ENCODE results near the gene PNPO.
"Not testable (repeated sequence)": the region's sequence is repeated elsewhere in the genome, so short reads cannot be mapped to it uniquely, and the experiment has no call there.

Gene PNPO

DNA sequence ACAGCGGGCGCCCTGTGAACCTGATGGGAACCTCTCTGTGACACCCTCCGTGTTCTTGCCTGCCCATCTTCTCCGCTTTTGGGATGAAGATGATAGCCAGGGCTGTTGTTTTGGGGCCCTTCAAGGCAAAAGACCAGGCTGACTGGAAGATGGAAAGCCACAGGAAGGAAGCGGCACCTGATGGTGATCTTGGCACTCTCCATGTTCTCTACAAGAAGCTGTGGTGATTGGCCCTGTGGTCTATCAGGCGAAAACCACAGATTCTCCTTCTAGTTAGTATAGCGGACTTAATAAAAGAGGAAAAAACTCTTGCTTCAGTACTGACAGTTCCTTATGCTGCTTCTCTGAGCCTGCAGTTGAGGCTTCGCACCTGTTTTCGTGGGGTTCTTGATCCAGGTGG, 40.1 kb downstream of the PNPO start:
- DNase-seq: peak in 1 of 3 experiments; percentile 8
- Mint-ChIP-seq H3K27ac (peak overlapping the region in 1 of 2 donors; percentile 32), H3K4me3 (peak overlapping the region; percentile 18 to 53), H3K36me3 (ENCODE audit: insufficient read depth) (peaks cover 36% of the 10 kb centered on the region), H3K27me3 (no peaks in the 10 kb centered on the region), H3K4me1 (ENCODE audit: low read depth in 2 of 2) (peaks cover 12 to 22% of the 10 kb centered on the region in 2 donors), H3K9me3 (no peaks in the 10 kb centered on the region)
- peak; percentile 72 for ATAC-seq (replicated peaks)

DNA sequence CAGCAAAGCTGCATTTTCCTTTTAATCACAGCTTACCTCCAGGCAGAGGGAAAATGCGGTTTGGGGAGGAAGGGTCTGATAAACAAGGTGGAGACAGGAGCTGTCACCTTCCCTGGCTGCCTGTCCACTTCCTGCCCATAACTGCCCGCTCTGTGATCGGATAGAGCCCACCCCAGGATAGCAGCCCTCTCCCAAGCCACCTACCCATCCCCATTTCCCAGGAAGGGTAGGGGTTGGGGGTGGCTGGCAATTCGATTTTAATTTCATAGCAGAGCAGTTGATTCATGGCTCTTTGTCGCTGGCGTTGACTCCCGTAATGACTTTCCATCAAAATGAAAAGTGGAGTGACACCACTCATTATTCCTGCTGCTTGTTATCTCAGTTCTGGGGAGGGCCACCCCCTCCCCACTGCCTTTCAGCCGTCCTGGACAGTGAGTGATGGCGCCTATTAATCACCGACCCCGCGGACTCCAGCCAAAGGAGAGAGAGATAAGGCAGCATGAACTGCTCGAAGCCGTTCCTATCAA, 40.8 kb downstream of the PNPO start:
- Mint-ChIP-seq H3K27ac (peak overlapping the region; percentile 32 to 52), H3K4me3 (peak overlapping the region; percentile 18 to 53), H3K27me3 (no peaks in the 10 kb centered on the region), H3K36me3 (ENCODE audit: insufficient read depth) (peaks cover 29% of the 10 kb centered on the region), H3K9me3 (no peaks in the 10 kb centered on the region), H3K4me1 (ENCODE audit: low read depth in 2 of 2) (peaks cover 12 to 22% of the 10 kb centered on the region in 2 donors)
- DNase-seq (no peak), ATAC-seq (replicated peaks) (no peak)

DNA sequence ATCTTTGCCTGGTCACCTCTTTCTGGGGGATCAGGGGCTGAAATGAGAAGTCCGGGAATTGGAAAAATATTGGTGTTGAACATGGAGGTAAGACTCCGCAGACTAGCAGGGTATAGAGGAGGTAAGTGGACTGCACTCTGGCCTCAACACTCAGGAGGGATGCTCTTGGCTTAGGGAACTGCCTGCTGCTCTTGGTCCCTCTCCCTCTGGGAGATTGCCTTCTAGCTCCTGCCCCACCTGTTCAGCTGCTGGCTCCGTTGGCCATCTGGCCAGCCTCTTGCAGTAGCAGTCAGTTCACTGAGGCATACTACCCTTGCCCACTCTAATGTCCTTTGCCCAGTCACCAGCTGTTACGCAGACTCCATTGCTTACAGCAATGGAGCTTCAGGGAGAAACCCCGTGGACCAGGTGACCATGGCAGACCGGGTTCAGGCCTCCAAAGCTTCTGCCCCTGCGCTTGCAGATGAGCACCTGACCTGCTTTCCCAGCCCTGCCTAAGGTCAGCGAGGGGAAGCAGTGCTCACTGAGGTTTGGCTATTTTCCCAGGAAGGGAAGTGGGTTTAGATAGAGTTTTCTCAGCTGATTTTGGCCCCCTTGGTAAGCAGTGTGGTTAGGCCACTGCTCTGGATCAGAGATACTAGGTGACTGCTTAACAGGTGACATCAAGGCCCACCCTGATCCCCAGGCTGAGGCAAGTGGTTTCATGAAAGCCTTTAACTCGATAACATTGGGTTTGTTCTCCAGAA, 41.4 kb downstream of the PNPO start:
- DNase-seq (no peak), ATAC-seq (replicated peaks) (no peak)
- peak overlapping the region; percentile 18 to 24 for H3K4me3 Mint-ChIP-seq
- peaks cover 23% of the 10 kb centered on the region for H3K36me3 Mint-ChIP-seq (ENCODE audit: insufficient read depth)
- no peaks in the 10 kb centered on the region for H3K27me3 Mint-ChIP-seq
- peak overlapping the region in 1 of 2 donors; percentile 52 for H3K27ac Mint-ChIP-seq
- no peaks in the 10 kb centered on the region for H3K9me3 Mint-ChIP-seq
- H3K4me1 Mint-ChIP-seq (ENCODE audit: low read depth in 2 of 2): peaks cover 12 to 22% of the 10 kb centered on the region in 2 donors

DNA sequence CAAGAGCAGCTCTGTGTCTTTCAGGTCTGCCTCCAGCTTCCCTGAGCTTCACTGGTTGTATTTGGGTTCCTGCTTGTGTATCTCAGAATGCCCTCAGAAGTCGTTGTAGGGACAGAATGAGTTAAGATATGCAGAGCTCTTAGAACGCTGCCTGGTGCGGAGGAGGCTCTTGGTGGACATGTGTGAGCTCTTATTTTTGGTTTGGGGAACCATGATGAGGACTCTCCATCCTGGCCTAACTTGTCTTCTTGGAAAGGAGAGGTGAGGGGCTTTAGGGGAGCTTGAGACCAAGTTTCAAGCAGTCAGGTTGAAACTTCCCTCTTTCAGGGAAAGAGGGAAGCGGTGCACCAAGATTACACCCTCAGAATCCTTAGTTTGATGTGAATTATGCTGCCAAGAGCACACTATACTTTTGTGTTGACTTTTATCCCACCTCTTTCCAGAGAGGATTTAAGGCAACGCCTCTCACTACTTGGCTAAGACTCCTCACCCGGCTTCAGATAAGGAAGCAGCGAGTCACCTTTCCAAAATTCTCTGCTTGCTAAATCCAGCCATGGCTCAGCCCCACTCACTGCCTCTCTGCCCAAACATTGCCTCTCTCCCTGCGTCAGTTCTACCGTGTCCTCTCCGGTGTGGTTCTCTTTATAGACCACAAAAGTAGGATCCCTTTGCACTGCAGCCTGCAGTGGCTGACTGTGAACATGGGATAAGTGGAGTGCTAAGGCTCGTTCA, 42.3 kb downstream of the PNPO start:
- H3K27me3 Mint-ChIP-seq: no peaks in the 10 kb centered on the region
- H3K27ac Mint-ChIP-seq: no peak overlapping the region

DNA sequence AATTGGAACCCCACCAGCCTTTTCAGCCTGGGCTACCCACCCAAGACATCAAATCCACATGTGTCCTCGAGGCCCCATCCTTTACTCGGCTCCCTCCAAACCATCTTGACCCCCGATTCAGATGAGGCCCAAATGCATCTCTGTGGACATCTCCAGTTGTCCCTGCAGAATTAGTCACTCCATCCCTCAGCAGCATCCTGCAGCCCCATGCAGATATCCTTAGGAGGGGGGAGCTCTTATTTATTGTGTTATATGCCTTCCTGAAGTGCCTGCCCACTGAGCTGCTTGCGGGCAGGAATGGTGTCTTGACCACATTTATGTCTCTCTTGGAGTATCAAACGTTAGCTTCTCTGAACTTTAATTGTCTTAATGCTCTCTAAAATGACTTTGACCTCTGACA, 45.1 kb downstream of the PNPO start:
- H3K36me3 Mint-ChIP-seq (ENCODE audit: insufficient read depth): peaks cover 3% of the 10 kb centered on the region
- no peaks in the 10 kb centered on the region for H3K27me3 Mint-ChIP-seq
- no peak overlapping the region for H3K27ac Mint-ChIP-seq
- H3K4me3 Mint-ChIP-seq: no peak overlapping the region
- ATAC-seq (replicated peaks) (no peak), DNase-seq (no peak)
- peaks cover 10 to 18% of the 10 kb centered on the region in 2 donors for H3K4me1 Mint-ChIP-seq (ENCODE audit: low read depth in 2 of 2)
- no peaks in the 10 kb centered on the region for H3K9me3 Mint-ChIP-seq

More for the DNA sequence above, 42.3 kb downstream of the PNPO start:
- H3K4me1 Mint-ChIP-seq (ENCODE audit: low read depth in 2 of 2): peaks cover 12 to 22% of the 10 kb centered on the region in 2 donors
- no peaks in the 10 kb centered on the region for H3K9me3 Mint-ChIP-seq
- no peak for ATAC-seq (replicated peaks)
- H3K36me3 Mint-ChIP-seq (ENCODE audit: insufficient read depth): peaks cover 17% of the 10 kb centered on the region
- no peak for DNase-seq
- no peak overlapping the region for H3K4me3 Mint-ChIP-seq

DNA sequence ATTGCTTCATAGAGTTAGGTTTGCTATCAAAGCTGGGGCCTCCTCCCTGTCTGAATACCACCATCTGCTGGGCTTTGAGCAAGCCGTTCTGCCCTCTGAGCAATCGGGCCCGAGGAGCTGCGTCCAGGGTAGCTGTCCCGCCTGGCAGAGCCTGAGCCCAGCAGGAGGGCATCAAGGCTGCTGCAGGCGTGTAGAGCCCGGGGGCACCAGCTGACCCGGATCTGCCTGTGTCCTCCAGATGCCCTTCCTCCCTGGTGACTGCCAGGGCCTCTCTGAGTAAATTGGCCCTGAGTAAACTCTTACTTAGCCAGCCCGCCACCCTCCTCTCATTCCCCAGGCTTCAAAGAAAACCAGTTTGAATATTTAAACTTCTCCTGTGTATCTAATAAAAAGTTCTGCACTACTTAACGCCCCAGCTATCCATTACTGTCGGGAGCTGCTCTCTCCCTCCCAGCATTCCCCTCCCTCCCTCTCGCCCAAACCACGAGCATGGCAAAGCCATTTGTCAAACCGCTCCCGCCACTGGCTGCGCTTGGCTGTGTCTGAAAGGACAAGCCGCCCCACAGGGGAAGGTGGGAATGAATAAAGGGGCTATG, 46.0 kb downstream of the PNPO start:
- Mint-ChIP-seq H3K36me3 (ENCODE audit: insufficient read depth) (peaks cover 3% of the 10 kb centered on the region), H3K9me3 (no peaks in the 10 kb centered on the region), H3K27me3 (no peaks in the 10 kb centered on the region), H3K4me1 (ENCODE audit: low read depth in 2 of 2) (peaks cover 5 to 13% of the 10 kb centered on the region in 2 donors), H3K4me3 (no peak overlapping the region), H3K27ac (no peak overlapping the region)
- ATAC-seq (replicated peaks) (no peak), DNase-seq (no peak)

DNA sequence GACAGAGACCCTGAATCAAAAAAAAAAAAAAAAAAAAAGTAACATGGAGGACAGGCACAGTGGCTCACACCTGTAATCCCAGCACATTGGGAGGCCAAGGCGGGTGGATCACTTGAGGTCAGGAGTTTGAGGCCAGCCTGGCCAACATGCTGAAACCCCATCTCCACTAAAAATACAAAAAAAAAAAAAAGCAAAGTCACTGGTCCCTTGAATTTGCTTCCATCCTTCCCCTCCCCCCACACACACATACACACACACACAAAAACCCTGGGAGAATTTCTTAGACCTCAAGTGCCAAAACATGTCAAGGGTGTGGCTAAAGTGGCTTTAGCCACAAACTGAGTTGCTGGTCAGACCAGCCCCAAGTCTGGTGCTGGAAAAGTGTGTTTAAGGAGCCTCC, 47.1 kb downstream of the PNPO start:
- not testable (repeated sequence) for H3K36me3 Mint-ChIP-seq (ENCODE audit: insufficient read depth); H3K4me3 Mint-ChIP-seq; ATAC-seq (replicated peaks); H3K27me3 Mint-ChIP-seq; DNase-seq; H3K9me3 Mint-ChIP-seq; H3K27ac Mint-ChIP-seq; H3K4me1 Mint-ChIP-seq (ENCODE audit: low read depth in 2 of 2)

DNA sequence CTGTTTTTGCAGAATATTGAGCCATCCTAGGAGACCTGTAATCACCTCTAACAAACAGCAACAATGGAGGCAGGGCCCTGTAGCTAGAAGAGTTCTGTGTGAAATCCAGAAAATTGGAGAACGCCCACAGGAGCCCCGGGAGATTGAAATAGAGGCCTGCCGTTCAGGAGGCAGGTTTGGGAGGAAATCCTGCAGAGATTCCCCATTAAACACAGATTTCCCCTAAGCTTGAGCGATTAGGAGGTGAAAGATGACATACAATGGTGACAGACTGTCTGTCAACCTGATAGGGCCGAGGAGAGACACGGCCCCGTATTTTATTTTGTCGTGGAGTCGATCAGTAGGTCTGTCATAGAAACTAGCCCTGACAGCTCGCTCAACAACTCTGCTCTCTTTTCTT, 47.8 kb downstream of the PNPO start:
- Mint-ChIP-seq H3K9me3 (no peaks in the 10 kb centered on the region), H3K27ac (peak overlapping the region; percentile 57 to 67), H3K4me3 (no peak overlapping the region), H3K4me1 (ENCODE audit: low read depth in 2 of 2) (peaks cover 0 to 6% of the 10 kb centered on the region in 2 donors), H3K27me3 (peaks cover 5 to 14% of the 10 kb centered on the region in 2 donors), H3K36me3 (ENCODE audit: insufficient read depth) (peaks cover 3% of the 10 kb centered on the region)
- ATAC-seq (replicated peaks): no peak
- no peak for DNase-seq

DNA sequence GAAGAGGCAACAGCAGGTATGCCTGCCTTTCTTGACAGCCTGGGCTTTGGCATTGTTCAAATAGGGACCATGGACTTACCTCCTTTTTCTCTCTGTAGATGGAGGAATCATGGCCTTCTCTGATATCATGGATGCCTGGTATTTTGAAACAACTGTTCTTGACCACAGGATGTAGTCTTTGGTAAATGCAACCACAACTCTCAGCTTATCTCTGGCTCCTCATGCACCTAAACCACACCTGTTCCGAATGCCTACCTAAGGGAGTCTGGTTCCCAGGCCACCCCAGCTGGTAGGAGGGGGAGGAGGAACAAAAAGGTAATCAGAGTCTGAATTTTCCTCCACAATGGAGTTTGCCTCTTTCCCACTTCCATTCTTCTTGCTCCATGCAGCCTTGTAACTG, 48.3 kb downstream of the PNPO start:
- Mint-ChIP-seq H3K27ac (peak overlapping the region; percentile 57 to 67), H3K4me3 (no peak overlapping the region), H3K4me1 (ENCODE audit: low read depth in 2 of 2) (peaks cover 0 to 6% of the 10 kb centered on the region in 2 donors), H3K27me3 (peaks cover 6 to 19% of the 10 kb centered on the region in 2 donors), H3K36me3 (ENCODE audit: insufficient read depth) (peaks cover 3% of the 10 kb centered on the region), H3K9me3 (no peaks in the 10 kb centered on the region)
- no peak for DNase-seq
- no peak for ATAC-seq (replicated peaks)

DNA sequence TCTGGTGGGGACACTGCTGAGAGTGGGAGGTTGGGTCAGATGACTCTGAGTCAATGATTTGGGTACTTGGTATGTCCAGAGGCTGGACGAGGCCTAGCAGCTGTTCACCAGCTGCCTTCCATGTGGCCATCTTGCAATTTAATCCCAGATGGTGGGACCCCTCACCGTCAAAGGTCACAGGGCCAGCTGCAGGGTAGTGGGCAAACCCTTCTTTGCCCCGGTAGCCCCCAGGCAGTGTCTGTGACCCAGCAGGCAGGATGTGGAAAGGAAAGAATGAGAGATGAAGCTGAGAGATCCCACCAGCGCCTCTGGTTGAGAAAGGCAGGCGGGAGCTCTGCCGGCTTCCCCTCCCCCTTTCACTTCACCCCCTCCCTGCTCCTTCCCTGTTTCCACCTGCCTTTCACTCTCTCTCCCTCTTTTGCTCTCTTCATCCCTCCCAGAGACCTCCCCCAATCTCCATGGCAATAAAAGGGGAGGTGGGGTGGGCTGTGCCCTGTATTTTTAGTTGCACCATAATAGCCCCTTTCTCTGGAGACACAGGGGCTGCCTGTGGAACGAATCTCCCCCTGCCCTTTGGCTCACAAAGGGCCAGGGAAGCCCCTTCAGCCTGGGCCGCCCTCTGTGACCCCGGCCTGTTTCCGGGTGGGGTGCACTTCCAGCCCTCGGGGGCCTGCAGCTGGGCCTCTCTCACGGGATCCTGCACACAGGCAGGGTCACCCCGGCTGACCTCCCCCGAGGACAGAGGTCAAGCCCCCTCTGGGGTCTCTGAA, 49.8 kb downstream of the PNPO start:
- no peak for DNase-seq
- Mint-ChIP-seq H3K4me1 (ENCODE audit: low read depth in 2 of 2) (peaks cover 0 to 6% of the 10 kb centered on the region in 2 donors), H3K27me3 (peaks cover 7 to 32% of the 10 kb centered on the region in 2 donors), H3K36me3 (ENCODE audit: insufficient read depth) (no peaks in the 10 kb centered on the region), H3K9me3 (no peaks in the 10 kb centered on the region), H3K4me3 (no peak overlapping the region), H3K27ac (no peak overlapping the region)
- no peak for ATAC-seq (replicated peaks)

DNA sequence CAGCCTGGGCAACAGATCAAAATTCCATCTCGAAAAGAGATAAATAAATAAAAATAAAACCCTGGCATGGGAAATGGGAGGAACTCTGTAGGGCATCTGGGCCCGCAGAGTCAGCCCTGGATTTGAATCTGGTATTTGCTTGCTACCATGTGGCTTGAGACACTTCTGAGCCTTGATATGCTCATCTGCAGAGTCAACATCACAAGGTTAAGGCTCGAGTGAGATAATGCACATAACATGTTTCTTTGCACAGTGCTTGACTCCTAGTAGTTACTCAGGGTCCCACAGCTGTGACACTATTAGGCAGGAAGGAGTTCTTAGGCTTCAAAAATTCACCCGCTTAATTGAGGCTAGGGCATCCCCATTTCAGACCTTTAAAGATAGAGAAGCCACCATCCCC, 50.8 kb downstream of the PNPO start:
- no peaks in the 10 kb centered on the region for H3K36me3 Mint-ChIP-seq (ENCODE audit: insufficient read depth)
- no peak for ATAC-seq (replicated peaks)
- no peak for DNase-seq
- no peak overlapping the region for H3K27ac Mint-ChIP-seq
- H3K4me1 Mint-ChIP-seq (ENCODE audit: low read depth in 2 of 2): peaks cover 0 to 6% of the 10 kb centered on the region in 2 donors
- no peak overlapping the region for H3K4me3 Mint-ChIP-seq
- H3K27me3 Mint-ChIP-seq: peaks cover 13 to 39% of the 10 kb centered on the region in 2 donors
- no peaks in the 10 kb centered on the region for H3K9me3 Mint-ChIP-seq

DNA sequence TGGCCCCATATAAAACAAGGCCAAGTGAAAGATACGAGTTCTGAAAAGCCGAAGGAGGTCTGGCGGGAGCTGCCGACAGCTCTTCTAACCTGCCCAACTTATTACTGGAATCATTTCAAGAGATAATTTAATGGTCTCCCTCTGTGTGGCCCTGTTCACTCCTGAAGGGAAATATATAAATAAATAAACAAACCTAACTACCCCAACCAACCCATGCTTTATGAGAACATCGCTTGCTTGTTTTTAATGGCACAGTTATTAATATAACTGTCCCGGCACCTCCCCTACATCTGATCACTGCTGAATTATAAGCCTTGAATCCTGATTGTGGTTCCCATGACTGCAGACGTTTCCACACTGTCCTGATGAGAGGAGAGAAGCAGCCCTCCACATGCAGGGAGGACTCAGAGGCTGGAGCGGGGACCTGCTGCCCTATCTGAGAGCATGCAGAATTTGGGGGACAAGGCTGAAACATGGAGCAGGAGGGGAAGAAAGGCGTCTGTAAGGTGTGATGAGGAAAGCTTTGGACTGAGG, 51.7 kb downstream of the PNPO start:
- Mint-ChIP-seq H3K27me3 (peaks cover 13 to 39% of the 10 kb centered on the region in 2 donors), H3K9me3 (no peaks in the 10 kb centered on the region), H3K27ac (no peak overlapping the region), H3K36me3 (ENCODE audit: insufficient read depth) (no peaks in the 10 kb centered on the region), H3K4me1 (ENCODE audit: low read depth in 2 of 2) (peaks cover 0 to 6% of the 10 kb centered on the region in 2 donors), H3K4me3 (no peak overlapping the region)
- DNase-seq (no peak), ATAC-seq (replicated peaks) (no peak)

DNA sequence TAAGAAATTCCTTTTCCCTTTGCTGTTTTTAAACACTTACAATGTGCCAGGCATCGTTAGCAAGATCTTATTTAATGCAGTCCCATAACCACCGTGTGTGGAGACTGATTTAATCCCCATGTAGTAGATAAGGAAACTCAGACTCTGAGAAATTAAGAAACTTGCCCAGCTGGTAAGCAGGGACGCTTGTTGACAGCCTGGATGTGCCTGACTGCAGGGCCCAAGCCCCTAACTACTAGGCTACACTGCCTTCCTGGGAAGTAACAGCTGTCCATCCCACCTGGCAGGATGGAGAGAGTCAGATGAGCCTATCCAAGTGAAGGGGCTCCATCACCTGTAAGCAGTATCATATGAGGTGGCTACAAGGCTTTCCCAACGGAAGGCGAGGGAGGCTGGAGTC, 52.6 kb downstream of the PNPO start:
- H3K27ac Mint-ChIP-seq: no peak overlapping the region
- no peak for DNase-seq
- H3K36me3 Mint-ChIP-seq (ENCODE audit: insufficient read depth): no peaks in the 10 kb centered on the region
- no peaks in the 10 kb centered on the region for H3K9me3 Mint-ChIP-seq
- H3K4me1 Mint-ChIP-seq (ENCODE audit: low read depth in 2 of 2): peaks cover 0 to 6% of the 10 kb centered on the region in 2 donors
- no peak overlapping the region for H3K4me3 Mint-ChIP-seq
- peaks cover 13 to 39% of the 10 kb centered on the region in 2 donors for H3K27me3 Mint-ChIP-seq
- no peak for ATAC-seq (replicated peaks)

All from effector memory CD8-positive, alpha-beta T cell (primary cell).